22Rv1 (cell line): ENCODE measurements around the gene PKMYT1.

Experiments
- H3K27ac ChIP-seq: fragments of 450-650 bp; 2 replicates; pipeline ENCODE4 v1.5.1; 2017
- CTCF ChIP-seq: fragments of 450-650 bp; IDR thresholded peaks from 2 replicates; pipeline ENCODE4 v1.5.1; 2017; ENCODE audit warnings: mild to moderate bottlenecking
- ZFX ChIP-seq: fragments of 450-650 bp; IDR thresholded peaks from 2 replicates; pipeline ENCODE4 v1.6.1; 2017; ENCODE audit warnings: antibody characterized with exemption, borderline replicate concordance

The PKMYT1 gene

GRCh38 chr16:2976201-2976600 lies 4.0 kb downstream of the PKMYT1 start:
- TF ChIP-seq CTCF = no peak
- TF ChIP-seq ZFX = no peak
- H3K27ac ChIP-seq = peak overlapping the region; percentile 99

DNA sequence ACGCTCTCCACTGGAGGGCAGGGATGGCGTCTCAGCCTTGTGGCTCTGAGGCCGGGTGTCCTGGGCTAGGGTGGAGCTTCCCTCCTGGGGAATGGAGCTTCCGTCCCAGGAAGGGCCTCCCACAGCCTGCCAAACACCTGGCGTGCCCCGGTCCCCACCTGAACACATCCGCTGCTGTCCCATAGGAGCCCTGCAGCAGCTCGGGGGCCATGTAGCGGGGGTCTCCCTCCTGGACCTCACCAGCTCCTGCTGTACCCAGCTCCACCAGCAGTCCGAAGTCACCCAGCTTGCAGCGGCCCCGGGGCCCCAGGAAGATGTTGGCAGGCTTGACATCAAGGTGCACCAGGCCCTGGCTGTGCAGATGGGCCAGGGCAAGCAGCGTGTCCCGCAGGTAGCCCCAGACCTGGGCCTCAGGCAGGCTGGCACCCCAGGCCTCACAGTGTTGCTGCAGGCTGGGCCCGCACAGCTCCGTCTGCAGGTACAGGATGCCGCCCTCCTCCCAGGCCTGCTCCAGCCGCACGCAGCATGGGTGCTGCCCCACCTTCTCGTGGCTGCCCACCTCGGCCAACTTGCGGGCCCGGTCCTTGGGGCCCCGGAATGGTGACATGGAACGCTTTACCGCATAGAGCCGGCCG lies 5.0 kb downstream of the PKMYT1 start:
- peak overlapping the region; percentile 99 for H3K27ac ChIP-seq
- TF ChIP-seq CTCF = no peak
- TF ChIP-seq ZFX = no peak

GRCh38 chr16:2974319-2975056 lies 5.8 kb downstream of the PKMYT1 start:
- peak overlapping the region; percentile 99 for H3K27ac ChIP-seq
- TF ChIP-seq CTCF (no peak), ZFX (no peak)

GRCh38 chr16:2973605-2974318 lies 6.5 kb downstream of the PKMYT1 start:
- peak overlapping the region; percentile 99 for H3K27ac ChIP-seq
- TF ChIP-seq ZFX (no peak), CTCF (no peak)

DNA sequence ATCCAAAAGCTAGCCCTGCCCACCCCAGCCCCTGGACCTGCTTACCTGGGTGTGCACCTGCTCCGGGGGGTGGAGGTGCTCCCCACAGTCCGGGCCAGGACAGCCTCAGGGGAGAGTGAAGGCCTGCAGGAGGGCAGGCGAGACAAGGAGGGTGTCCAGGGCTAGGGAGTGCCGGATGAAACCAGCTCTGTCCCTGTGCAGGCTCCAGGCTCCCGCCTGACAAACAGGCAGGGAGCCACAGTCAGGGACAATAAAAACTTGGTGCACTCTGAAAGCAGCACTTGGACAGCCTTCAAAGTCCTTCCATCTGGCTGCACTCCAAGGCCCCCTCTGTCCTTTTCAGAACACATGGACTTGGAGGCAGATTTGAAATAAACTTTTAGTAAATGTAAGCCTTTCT lies 7.2 kb downstream of the PKMYT1 start:
- no peak for TF ChIP-seq CTCF
- TF ChIP-seq ZFX = no peak
- peak overlapping the region; percentile 99 for H3K27ac ChIP-seq

- peak overlapping the region; percentile 99 for H3K27ac ChIP-seq
- TF ChIP-seq CTCF (no peak), ZFX (no peak)
These were observed 8.1 kb downstream of the PKMYT1 start for GRCh38 chr16:2971985-2972784.
